GM12874 (cell line): ENCODE results near the gene CEMIP.

Source experiments
- TF ChIP-seq, protein P1 (sequence below): IDR thresholded peaks from 2 replicates; pipeline ENCODE4 v1.5.1; 2011; ENCODE audit warnings: low read depth, mild to moderate bottlenecking, control low read depth, low read length, moderate library complexity; ENCODE audit not compliant: insufficient read depth

CEMIP gene

GRCh38 chr15:80890341-80891005 lies 111.3 kb downstream of the CEMIP start:
- TF ChIP-seq, protein P1, sequence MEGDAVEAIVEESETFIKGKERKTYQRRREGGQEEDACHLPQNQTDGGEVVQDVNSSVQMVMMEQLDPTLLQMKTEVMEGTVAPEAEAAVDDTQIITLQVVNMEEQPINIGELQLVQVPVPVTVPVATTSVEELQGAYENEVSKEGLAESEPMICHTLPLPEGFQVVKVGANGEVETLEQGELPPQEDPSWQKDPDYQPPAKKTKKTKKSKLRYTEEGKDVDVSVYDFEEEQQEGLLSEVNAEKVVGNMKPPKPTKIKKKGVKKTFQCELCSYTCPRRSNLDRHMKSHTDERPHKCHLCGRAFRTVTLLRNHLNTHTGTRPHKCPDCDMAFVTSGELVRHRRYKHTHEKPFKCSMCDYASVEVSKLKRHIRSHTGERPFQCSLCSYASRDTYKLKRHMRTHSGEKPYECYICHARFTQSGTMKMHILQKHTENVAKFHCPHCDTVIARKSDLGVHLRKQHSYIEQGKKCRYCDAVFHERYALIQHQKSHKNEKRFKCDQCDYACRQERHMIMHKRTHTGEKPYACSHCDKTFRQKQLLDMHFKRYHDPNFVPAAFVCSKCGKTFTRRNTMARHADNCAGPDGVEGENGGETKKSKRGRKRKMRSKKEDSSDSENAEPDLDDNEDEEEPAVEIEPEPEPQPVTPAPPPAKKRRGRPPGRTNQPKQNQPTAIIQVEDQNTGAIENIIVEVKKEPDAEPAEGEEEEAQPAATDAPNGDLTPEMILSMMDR, result no peak

- TF ChIP-seq, protein P1, result no peak
Measured at GRCh38 chr15:80891006-80891405, 111.8 kb downstream of the CEMIP start.

- TF ChIP-seq, protein P1, result no peak
Measured at GRCh38 chr15:80892414-80892813, 113.2 kb downstream of the CEMIP start.

- TF ChIP-seq, protein P1, result no peak
Measured at GRCh38 chr15:80893777-80894176, 114.6 kb downstream of the CEMIP start.

DNA sequence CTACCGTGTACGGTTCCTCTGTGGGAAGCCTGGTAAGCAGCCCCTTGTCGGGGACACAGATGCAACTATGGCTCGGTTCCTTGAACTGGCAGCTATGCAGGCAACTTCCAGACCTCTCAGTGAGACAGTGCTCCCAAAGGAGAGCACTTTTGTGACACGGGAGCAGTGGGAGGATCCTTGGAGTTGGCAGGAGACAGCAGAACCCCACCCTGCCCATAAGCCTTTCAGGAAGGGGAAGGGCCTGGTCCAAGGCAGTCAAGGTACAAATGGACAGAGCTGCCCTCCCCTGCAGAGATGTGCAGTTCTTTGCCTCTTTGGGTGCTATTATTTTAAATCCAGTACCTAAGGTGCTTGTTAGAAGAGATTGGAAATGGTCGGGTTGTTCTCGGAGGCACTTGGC lies 115.9 kb downstream of the CEMIP start:
- TF ChIP-seq, protein P1, result no peak

- TF ChIP-seq, protein P1, result no peak
Measured at GRCh38 chr15:80895965-80896364, 116.8 kb downstream of the CEMIP start.

- TF ChIP-seq, protein P1, result no peak
Measured at GRCh38 chr15:80898040-80898439, 118.9 kb downstream of the CEMIP start.

- TF ChIP-seq, protein P1, result no peak
Measured at GRCh38 chr15:80902298-80902801, 123.2 kb downstream of the CEMIP start.
